Neural cell (in vitro differentiated cells): ENCODE measurements around the gene SLC25A30. TPM values are rescaled to one million over a fixed set of nuclear protein-coding genes. Genes with fewer than 3 reads are reported as not detected.

Experiments used
- H2AFZ ChIP-seq: fragments of 200-600, 300-800 bp; sonication (generic), shearing (Covaris generic); 2 replicates; pipeline ENCODE4 v1.6.0; 2014; ENCODE audit warnings: low read depth, mild to moderate bottlenecking, antibody characterized with exemption, low read length, moderate library complexity
- H3F3A ChIP-seq: fragments of 200-600 bp; shearing (Covaris generic); 2 replicates; pipeline ENCODE4 v1.6.1; 2016; ENCODE audit warnings: mild to moderate bottlenecking, moderate library complexity, mixed read lengths, antibody characterized with exemption, low read length; ENCODE audit not compliant: insufficient read depth, poor library complexity, severe bottlenecking
- H3K27ac ChIP-seq: fragments of 200-600, 300-800 bp; sonication (generic), shearing (Covaris generic); 2 replicates; pipeline ENCODE4 v1.5.1; 2014; ENCODE audit warnings: mild to moderate bottlenecking, low read length, moderate library complexity
- H3K27me3 ChIP-seq: fragments of 300-800, 200-600 bp; sonication (generic), shearing (Covaris generic); 2 replicates; pipeline ENCODE4 v1.6.0; 2014; ENCODE audit warnings: mild to moderate bottlenecking, low read depth, low read length, moderate library complexity; ENCODE audit not compliant: insufficient read depth
- H3K36me3 ChIP-seq: fragments of 300-800, 200-600 bp; sonication (generic), shearing (Covaris generic); 2 replicates; pipeline ENCODE4 v1.5.1; 2014; ENCODE audit warnings: mild to moderate bottlenecking, antibody characterized with exemption, low read length, moderate library complexity; ENCODE audit not compliant: insufficient read depth
- H3K4me2 ChIP-seq: fragments of 300-800, 200-600 bp; sonication (generic), shearing (Covaris generic); 2 replicates; pipeline ENCODE4 v1.6.0; 2014; ENCODE audit warnings: mild to moderate bottlenecking, low read length
- H3K4me3 ChIP-seq: fragments of 300-800, 200-600 bp; sonication (generic), shearing (Covaris generic); 2 replicates; pipeline ENCODE4 v1.5.1; 2014; ENCODE audit warnings: mild to moderate bottlenecking, low read length, moderate library complexity
- H3K79me2 ChIP-seq: fragments of 200-600 bp; shearing (Covaris generic); replicated peaks from 2 replicates; pipeline ENCODE4 v1.6.0; 2014; ENCODE audit warnings: mild to moderate bottlenecking, low read length, moderate library complexity; ENCODE audit not compliant: insufficient read depth
- H3K9ac ChIP-seq: fragments of 300-800, 200-600 bp; sonication (generic), shearing (Covaris generic); 2 replicates; pipeline ENCODE4 v1.6.1; 2016; ENCODE audit warnings: mild to moderate bottlenecking, low read length, mixed read lengths
- H3K9me2 ChIP-seq: fragments of 200-600 bp; shearing (Covaris generic); 2 replicates; pipeline ENCODE4 v1.6.1; 2016; ENCODE audit warnings: mild to moderate bottlenecking, low read length, mixed read lengths; ENCODE audit not compliant: insufficient read depth
- H3K9me3 ChIP-seq: fragments of 200-600, 300-800 bp; sonication (generic), shearing (Covaris generic); 2 replicates; pipeline ENCODE4 v1.6.1; 2016; ENCODE audit warnings: mild to moderate bottlenecking, mixed run types, low read length, moderate library complexity, mixed read lengths
- H4K20me1 ChIP-seq: fragments of 200-600 bp; shearing (Covaris generic); 2 replicates; pipeline ENCODE4 v1.6.1; 2016; ENCODE audit warnings: mild to moderate bottlenecking, mixed run types; ENCODE audit not compliant: insufficient read depth
- EP300 ChIP-seq: fragments of 450-650 bp; conservative IDR thresholded peaks from 2 replicates; pipeline ENCODE4 v1.6.1; 2014; ENCODE audit warnings: antibody characterized with exemption, mild to moderate bottlenecking, moderate library complexity; ENCODE audit not compliant: poor library complexity, severe bottlenecking
- EZH2 ChIP-seq: fragments of 200-600, 300-800 bp; shearing (Covaris generic), sonication (generic); IDR thresholded peaks from 2 replicates; pipeline ENCODE4 v1.6.1; 2014; ENCODE audit warnings: antibody characterized with exemption, low read length, borderline replicate concordance, mild to moderate bottlenecking; ENCODE audit not compliant: insufficient read depth, poor library complexity, severe bottlenecking
- MXI1 ChIP-seq: fragments of 450-650 bp; conservative IDR thresholded peaks from 2 replicates; pipeline ENCODE4 v1.6.1; 2014; ENCODE audit warnings: antibody characterized with exemption, mild to moderate bottlenecking; ENCODE audit not compliant: poor library complexity, severe bottlenecking
- POLR2AphosphoS5 ChIP-seq: IDR thresholded peaks from 2 replicates; pipeline ENCODE4 v1.6.1; 2012
- RAD21 ChIP-seq: fragments of 450-650 bp; conservative IDR thresholded peaks from 2 replicates; pipeline ENCODE4 v1.6.1; 2014; ENCODE audit warnings: antibody characterized with exemption, mild to moderate bottlenecking, moderate library complexity
- SMC3 ChIP-seq: fragments of 450-650 bp; conservative IDR thresholded peaks from 2 replicates; pipeline ENCODE4 v1.6.1; 2014; ENCODE audit warnings: antibody characterized with exemption, mild to moderate bottlenecking, moderate library complexity; ENCODE audit not compliant: poor library complexity
- TAF1 ChIP-seq: IDR thresholded peaks from 2 replicates; pipeline ENCODE4 v1.6.1; 2012; ENCODE audit warnings: low read depth
- polyA plus RNA-seq: library from polyadenylated mRNA; depleted of rRNA; stranded (reverse); fragments of >200 nt; gene quantifications from 2 replicates; pipeline ENCODE4 v1.2.3, GENCODE V29; 2014
- TF ChIP-seq, protein P1 (sequence below): fragments of 450-650 bp; IDR thresholded peaks from 2 replicates; pipeline ENCODE4 v1.5.1; 2014; ENCODE audit warnings: antibody characterized with exemption, mild to moderate bottlenecking, moderate library complexity; ENCODE audit not compliant: poor library complexity, severe bottlenecking
- TF ChIP-seq, protein P2 (sequence below): IDR thresholded peaks from 2 replicates; pipeline ENCODE4 v1.6.1; 2012; ENCODE audit warnings: borderline replicate concordance

Gene SLC25A30
- polyA plus RNA-seq, 1 donor from 2014 or later, result 4.9 TPM

- no peaks in the 10 kb centered on the region for H3F3A ChIP-seq
Measured at GRCh38 chr13:45368005-45368404, 50.2 kb downstream of the SLC25A30 start.

GRCh38 chr13:45367358-45367757 lies 50.8 kb downstream of the SLC25A30 start:
- H3K27ac ChIP-seq, result no peak overlapping the region
- no peaks in the 10 kb centered on the region for H3K27me3 ChIP-seq
- H3K36me3 ChIP-seq, result peaks cover 6% of the 10 kb centered on the region
- no peaks in the 10 kb centered on the region for H3K9me2 ChIP-seq
- H3K79me2 ChIP-seq, result no peaks in the 10 kb centered on the region
- no peak overlapping the region for H3K4me2 ChIP-seq
- H4K20me1 ChIP-seq, result no peaks in the 10 kb centered on the region
- no peaks in the 10 kb centered on the region for H3F3A ChIP-seq
- no peak overlapping the region for H3K4me3 ChIP-seq
- TF ChIP-seq, protein P1, sequence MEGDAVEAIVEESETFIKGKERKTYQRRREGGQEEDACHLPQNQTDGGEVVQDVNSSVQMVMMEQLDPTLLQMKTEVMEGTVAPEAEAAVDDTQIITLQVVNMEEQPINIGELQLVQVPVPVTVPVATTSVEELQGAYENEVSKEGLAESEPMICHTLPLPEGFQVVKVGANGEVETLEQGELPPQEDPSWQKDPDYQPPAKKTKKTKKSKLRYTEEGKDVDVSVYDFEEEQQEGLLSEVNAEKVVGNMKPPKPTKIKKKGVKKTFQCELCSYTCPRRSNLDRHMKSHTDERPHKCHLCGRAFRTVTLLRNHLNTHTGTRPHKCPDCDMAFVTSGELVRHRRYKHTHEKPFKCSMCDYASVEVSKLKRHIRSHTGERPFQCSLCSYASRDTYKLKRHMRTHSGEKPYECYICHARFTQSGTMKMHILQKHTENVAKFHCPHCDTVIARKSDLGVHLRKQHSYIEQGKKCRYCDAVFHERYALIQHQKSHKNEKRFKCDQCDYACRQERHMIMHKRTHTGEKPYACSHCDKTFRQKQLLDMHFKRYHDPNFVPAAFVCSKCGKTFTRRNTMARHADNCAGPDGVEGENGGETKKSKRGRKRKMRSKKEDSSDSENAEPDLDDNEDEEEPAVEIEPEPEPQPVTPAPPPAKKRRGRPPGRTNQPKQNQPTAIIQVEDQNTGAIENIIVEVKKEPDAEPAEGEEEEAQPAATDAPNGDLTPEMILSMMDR, result no peak
- TF ChIP-seq EZH2, result no peak
- TF ChIP-seq RAD21, result no peak
- H2AFZ ChIP-seq, result no peak overlapping the region
- peaks cover 4% of the 10 kb centered on the region for H3K9me3 ChIP-seq
- no peak overlapping the region for H3K9ac ChIP-seq

More at GRCh38 chr13:45368005-45368404, 50.2 kb downstream of the SLC25A30 start:
- H3K4me2 ChIP-seq, result no peak overlapping the region
- no peak overlapping the region for H3K9ac ChIP-seq
- TF ChIP-seq, protein P1, result no peak
- no peak for TF ChIP-seq EZH2
- no peak for TF ChIP-seq EP300
- H4K20me1 ChIP-seq, result no peaks in the 10 kb centered on the region
- no peak overlapping the region for H3K4me3 ChIP-seq
- peaks cover under 1% of the 10 kb centered on the region for H3K36me3 ChIP-seq
- H3K9me2 ChIP-seq, result no peaks in the 10 kb centered on the region
- no peaks in the 10 kb centered on the region for H3K27me3 ChIP-seq
- peaks cover 3% of the 10 kb centered on the region for H3K9me3 ChIP-seq
- no peaks in the 10 kb centered on the region for H3K79me2 ChIP-seq
- H3K27ac ChIP-seq, result no peak overlapping the region
- H2AFZ ChIP-seq, result no peak overlapping the region

DNA sequence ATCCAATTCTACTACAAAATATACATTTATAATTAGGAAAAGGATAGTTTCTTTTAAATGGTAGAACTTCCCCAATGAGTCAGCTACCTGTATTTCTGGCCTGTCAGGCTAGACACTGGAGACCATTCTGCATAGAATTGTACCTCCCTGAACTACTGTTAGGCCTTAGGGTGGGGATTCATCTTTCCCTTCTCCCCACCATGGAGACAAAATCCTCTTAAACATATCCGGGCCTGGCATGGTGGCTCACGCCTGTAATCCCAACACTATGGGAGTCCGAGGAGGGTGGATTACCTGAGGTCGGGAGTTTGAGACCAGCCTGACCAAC lies 52.7 kb downstream of the SLC25A30 start:
- no peak overlapping the region for H3K27ac ChIP-seq
- no peaks in the 10 kb centered on the region for H3F3A ChIP-seq
- no peaks in the 10 kb centered on the region for H3K9me2 ChIP-seq
- TF ChIP-seq RAD21, result no peak
- TF ChIP-seq, protein P1, result no peak
- no peak for TF ChIP-seq EP300
- no peak for TF ChIP-seq TAF1
- TF ChIP-seq, protein P2, sequence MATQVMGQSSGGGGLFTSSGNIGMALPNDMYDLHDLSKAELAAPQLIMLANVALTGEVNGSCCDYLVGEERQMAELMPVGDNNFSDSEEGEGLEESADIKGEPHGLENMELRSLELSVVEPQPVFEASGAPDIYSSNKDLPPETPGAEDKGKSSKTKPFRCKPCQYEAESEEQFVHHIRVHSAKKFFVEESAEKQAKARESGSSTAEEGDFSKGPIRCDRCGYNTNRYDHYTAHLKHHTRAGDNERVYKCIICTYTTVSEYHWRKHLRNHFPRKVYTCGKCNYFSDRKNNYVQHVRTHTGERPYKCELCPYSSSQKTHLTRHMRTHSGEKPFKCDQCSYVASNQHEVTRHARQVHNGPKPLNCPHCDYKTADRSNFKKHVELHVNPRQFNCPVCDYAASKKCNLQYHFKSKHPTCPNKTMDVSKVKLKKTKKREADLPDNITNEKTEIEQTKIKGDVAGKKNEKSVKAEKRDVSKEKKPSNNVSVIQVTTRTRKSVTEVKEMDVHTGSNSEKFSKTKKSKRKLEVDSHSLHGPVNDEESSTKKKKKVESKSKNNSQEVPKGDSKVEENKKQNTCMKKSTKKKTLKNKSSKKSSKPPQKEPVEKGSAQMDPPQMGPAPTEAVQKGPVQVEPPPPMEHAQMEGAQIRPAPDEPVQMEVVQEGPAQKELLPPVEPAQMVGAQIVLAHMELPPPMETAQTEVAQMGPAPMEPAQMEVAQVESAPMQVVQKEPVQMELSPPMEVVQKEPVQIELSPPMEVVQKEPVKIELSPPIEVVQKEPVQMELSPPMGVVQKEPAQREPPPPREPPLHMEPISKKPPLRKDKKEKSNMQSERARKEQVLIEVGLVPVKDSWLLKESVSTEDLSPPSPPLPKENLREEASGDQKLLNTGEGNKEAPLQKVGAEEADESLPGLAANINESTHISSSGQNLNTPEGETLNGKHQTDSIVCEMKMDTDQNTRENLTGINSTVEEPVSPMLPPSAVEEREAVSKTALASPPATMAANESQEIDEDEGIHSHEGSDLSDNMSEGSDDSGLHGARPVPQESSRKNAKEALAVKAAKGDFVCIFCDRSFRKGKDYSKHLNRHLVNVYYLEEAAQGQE, result no peak
- TF ChIP-seq POLR2AphosphoS5, result no peak
- TF ChIP-seq EZH2, result no peak
- no peak for TF ChIP-seq MXI1
- no peak for TF ChIP-seq SMC3
- H4K20me1 ChIP-seq, result no peaks in the 10 kb centered on the region
- H3K4me2 ChIP-seq, result no peak overlapping the region
- H3K27me3 ChIP-seq, result no peaks in the 10 kb centered on the region
- peaks cover 10% of the 10 kb centered on the region for H3K36me3 ChIP-seq
- peaks cover 4% of the 10 kb centered on the region for H3K9me3 ChIP-seq
- H2AFZ ChIP-seq, result no peak overlapping the region
- no peak overlapping the region for H3K9ac ChIP-seq
- H3K79me2 ChIP-seq, result no peaks in the 10 kb centered on the region
- no peak overlapping the region for H3K4me3 ChIP-seq
